GM13977 (cell line): Measurements from ENCODE around the gene TMC1.

Experiments used
- DNase-seq: peaks from one replicate; pipeline ENCODE4 v3.0.0; 2012; ENCODE audit warnings: low spot score
- CTCF ChIP-seq: IDR thresholded peaks from 2 replicates; pipeline ENCODE4 v1.5.1; 2012; ENCODE audit warnings: mild to moderate bottlenecking, control low read depth; ENCODE audit not compliant: insufficient read depth; ENCODE audit errors: extremely low read depth, missing control alignments
- in situ Hi-C: fragments of 300-500 bp; cut with MboI; formaldehyde crosslinking; loops from one replicate; pipeline ENCODE4 v1.12.0; 2022; ENCODE audit warnings: low sequenced_read_pairs, low pct_unique_long_range_greater_than_20kb, mixed read lengths, inconsistent platforms; ENCODE audit not compliant: unreplicated experiment

TMC1 gene

GRCh38 chr9:72880821-72881220 lies 359.4 kb downstream of the TMC1 start:
- no peak for TF ChIP-seq CTCF
- in situ Hi-C loops: no loop called here
- no peak for DNase-seq

DNA sequence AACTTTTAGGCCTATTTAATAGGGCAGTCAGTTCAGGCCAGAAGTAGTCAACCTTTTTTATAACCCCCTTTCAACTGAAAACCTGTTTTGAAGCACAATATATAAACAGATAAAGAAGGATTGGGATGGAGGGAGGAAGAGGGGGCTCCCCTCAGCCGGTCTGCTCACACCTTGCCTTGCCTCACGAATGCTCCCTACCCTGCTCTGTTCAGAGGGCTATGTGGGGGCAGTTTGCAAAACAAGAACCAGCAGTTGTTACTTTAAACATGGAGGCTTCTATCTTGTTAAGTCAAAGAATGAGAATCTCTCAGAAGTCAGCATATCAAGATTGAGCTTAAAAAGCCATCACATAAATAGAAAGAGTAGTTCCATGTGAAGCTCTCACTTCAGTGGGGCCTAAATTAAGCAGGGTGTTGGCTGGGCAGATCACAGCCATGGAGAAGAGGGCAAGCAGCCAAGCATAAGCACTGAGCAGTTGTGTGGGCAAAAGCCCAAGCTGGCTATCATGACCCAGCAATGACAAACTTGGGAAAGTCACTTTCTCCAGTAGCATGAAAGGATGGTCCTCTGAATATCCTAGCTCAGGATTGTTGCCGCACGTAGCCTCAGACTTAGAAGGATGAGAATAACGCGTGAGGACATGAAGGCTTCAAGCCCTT lies 360.8 kb downstream of the TMC1 start:
- DNase-seq: no peak
- no peak for TF ChIP-seq CTCF
- in situ Hi-C loops: no loop called here

DNA sequence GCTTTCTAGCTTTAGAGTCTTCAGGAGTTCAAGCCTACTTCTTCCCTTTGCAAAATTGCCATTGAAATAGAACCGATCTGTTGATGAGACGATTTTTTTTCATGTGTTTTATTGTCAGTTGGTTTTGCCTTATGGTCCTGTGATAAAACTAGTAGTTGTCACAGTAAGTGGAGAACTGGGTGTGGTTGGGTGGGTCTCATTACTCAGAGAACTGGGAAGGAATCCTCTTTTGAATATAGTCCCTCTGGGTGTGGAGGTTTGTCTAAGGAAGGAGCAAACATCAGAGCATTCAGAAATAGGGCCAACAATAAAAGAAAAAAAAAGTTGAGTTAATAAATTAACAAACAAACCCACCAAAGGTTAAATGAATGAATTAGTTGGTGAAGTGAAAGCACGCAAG lies 362.5 kb downstream of the TMC1 start:
- no peak for TF ChIP-seq CTCF
- in situ Hi-C loops: no loop called here
- DNase-seq: no peak

- TF ChIP-seq CTCF: no peak
- in situ Hi-C loops: no loop called here
- no peak for DNase-seq
Observed at GRCh38 chr9:72884508-72884907, 363.1 kb downstream of the TMC1 start.
